ENCODE measurements around the gene CHRNA7.
"Not testable (repeated sequence)": the region's sequence is repeated elsewhere in the genome, so short reads cannot be mapped to it uniquely, and the experiment has no call there.

Gene CHRNA7

GRCh38 chr15:32122013-32122412 is 91.7 kb downstream of the CHRNA7 start:
- DNase-seq: no peak

GRCh38 chr15:32123473-32123872 is 93.2 kb downstream of the CHRNA7 start:
- DNase-seq: no peak

GRCh38 chr15:32124726-32125125 is 94.4 kb downstream of the CHRNA7 start:
- DNase-seq: no peak

GRCh38 chr15:32125595-32125994 is 95.3 kb downstream of the CHRNA7 start:
- DNase-seq: no peak

- DNase-seq: no peak
Measured at GRCh38 chr15:32129815-32130214, 99.5 kb downstream of the CHRNA7 start.

- DNase-seq: no peak
Measured at GRCh38 chr15:32130823-32131222, 100.5 kb downstream of the CHRNA7 start.

- DNase-seq: no peak
Measured at GRCh38 chr15:32131803-32132202, 101.5 kb downstream of the CHRNA7 start.

GRCh38 chr15:32132859-32133258 is 102.5 kb downstream of the CHRNA7 start:
- DNase-seq: peak; percentile 35

- no peak for DNase-seq
Measured at GRCh38 chr15:32134842-32135241, 104.5 kb downstream of the CHRNA7 start.

GRCh38 chr15:32135335-32135734 is 105.0 kb downstream of the CHRNA7 start:
- no peak for DNase-seq

GRCh38 chr15:32145512-32145911 is 115.2 kb downstream of the CHRNA7 start:
- DNase-seq: not testable (repeated sequence)

GRCh38 chr15:32148833-32149555 is 118.7 kb downstream of the CHRNA7 start:
- DNase-seq: no peak

- no peak for DNase-seq
Measured at GRCh38 chr15:32152574-32152973, 122.3 kb downstream of the CHRNA7 start.

GRCh38 chr15:32153868-32154623 is 123.7 kb downstream of the CHRNA7 start:
- not testable (repeated sequence) for DNase-seq

GRCh38 chr15:32162143-32162542 is 131.8 kb downstream of the CHRNA7 start:
- DNase-seq: not testable (repeated sequence)

- DNase-seq: not testable (repeated sequence)
Measured at GRCh38 chr15:32164065-32164464, 133.8 kb downstream of the CHRNA7 start.

- DNase-seq: not testable (repeated sequence)
Measured at GRCh38 chr15:32164747-32165146, 134.4 kb downstream of the CHRNA7 start.

- not testable (repeated sequence) for DNase-seq
Measured at GRCh38 chr15:32165775-32166174, 135.5 kb downstream of the CHRNA7 start.

GRCh38 chr15:32166270-32166669 is 136.0 kb downstream of the CHRNA7 start:
- DNase-seq: not testable (repeated sequence)

GRCh38 chr15:32167913-32168312 is 137.6 kb downstream of the CHRNA7 start:
- not testable (repeated sequence) for DNase-seq

- not testable (repeated sequence) for DNase-seq
Measured at GRCh38 chr15:32180579-32180978, 150.3 kb downstream of the CHRNA7 start.

- DNase-seq: not testable (repeated sequence)
Measured at GRCh38 chr15:32193780-32194179, 163.5 kb downstream of the CHRNA7 start.

- not testable (repeated sequence) for DNase-seq
Measured at GRCh38 chr15:32196206-32196605, 165.9 kb downstream of the CHRNA7 start.

- DNase-seq: not testable (repeated sequence)
Measured at GRCh38 chr15:32198938-32199337, 168.6 kb downstream of the CHRNA7 start.
